Measurements from ENCODE around the gene MYBPH.

Gene MYBPH

DNA sequence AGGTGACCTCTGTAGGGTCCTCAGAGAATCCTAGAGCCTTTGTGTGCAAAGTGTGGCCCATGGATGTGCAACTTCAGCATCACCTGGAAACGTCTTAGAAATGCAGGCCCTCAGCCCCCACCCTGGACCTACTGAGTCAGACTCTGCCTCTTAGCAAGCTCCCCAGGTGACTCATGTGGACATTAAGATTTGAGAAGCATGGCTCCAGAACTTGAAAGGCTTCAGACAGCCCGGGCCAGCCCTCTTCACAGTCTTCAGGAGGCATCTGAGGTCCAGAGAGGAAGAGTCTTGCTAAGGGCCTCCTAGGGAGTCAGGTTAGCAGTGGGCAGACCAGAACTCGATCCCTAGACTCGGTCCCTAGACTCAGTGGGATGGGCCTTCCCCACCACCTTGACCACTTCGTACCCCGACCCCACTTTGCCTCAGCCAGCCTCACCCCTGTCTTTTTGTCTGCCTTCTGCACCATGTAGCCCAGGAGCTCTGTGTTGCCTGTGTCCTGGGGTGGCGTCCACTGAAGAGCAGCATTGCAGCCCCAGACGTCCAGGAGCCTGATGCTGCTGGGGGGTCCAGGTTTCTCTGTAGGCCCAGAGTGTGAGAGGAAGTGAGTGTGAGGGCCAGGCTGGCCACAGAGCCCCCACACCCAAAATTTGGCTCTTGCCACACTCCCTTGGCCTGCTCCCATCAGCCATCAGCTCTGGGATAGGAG lies 4.8 kb downstream of the MYBPH start:
- Histone ChIP-seq H3K27me3 (ENCODE audit: insufficient read depth, low read depth) (peaks cover 3% of the 10 kb centered on the region), H3K36me3 (ENCODE audit: insufficient read depth) (no peaks in the 10 kb centered on the region), H3K4me1 (ENCODE audit: low read depth, poor library complexity, severe bottlenecking) (no peaks in the 10 kb centered on the region), H3K4me2 (no peak overlapping the region), H3K9ac (no peak overlapping the region), H2AFZ (ENCODE audit: low read depth) (no peak overlapping the region), H4K20me1 (ENCODE audit: insufficient read depth) (no peaks in the 10 kb centered on the region), H3K4me3 (IDR thresholded peaks at IDR 0.05; ENCODE audit: insufficient read depth, low read depth, low read length) (no peak overlapping the region), H3K27ac (no peak overlapping the region), H3K79me2 (ENCODE audit: insufficient read depth, low read depth) (no peaks in the 10 kb centered on the region)
- TF ChIP-seq, protein P1, sequence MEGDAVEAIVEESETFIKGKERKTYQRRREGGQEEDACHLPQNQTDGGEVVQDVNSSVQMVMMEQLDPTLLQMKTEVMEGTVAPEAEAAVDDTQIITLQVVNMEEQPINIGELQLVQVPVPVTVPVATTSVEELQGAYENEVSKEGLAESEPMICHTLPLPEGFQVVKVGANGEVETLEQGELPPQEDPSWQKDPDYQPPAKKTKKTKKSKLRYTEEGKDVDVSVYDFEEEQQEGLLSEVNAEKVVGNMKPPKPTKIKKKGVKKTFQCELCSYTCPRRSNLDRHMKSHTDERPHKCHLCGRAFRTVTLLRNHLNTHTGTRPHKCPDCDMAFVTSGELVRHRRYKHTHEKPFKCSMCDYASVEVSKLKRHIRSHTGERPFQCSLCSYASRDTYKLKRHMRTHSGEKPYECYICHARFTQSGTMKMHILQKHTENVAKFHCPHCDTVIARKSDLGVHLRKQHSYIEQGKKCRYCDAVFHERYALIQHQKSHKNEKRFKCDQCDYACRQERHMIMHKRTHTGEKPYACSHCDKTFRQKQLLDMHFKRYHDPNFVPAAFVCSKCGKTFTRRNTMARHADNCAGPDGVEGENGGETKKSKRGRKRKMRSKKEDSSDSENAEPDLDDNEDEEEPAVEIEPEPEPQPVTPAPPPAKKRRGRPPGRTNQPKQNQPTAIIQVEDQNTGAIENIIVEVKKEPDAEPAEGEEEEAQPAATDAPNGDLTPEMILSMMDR (conservative IDR thresholded peaks at IDR 0.05; ENCODE audit: low read depth, low read length): no peak

DNA sequence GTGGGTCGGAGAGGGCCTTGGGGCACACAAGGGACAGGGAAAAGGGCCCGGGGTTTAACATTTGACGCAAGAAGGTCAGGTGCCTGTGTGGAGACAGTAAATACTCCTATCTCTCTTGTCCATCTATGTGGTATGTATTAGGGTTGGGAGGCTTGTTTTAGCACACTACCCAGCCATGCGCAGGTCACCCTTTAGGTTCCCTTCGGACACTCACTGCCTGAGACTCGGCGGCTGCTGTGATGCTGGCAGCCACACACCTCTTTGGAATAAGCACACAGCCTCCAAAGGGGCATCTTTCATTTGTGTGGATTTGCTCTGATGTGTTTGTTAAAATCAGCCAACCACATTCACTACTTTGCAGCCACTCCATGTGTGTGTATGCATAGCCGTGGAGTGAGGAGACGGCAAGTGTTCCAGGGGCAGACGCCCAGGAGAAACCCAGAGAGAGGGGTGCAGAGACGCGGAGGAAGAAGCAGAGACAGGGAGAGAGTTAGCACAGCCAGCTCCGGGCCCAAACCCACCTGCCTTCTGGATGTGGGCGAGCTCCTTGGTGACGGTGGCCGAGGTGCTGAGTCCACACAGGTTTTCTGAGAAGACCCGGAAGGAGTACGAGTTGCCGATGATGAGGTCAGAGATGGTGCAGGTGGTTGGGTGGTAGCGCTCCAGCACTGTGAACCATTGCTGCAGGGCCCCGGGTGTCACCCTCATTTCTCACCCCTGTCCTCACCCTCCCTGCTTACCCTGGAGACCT lies 5.7 kb downstream of the MYBPH start:
- TF ChIP-seq, protein P1 (conservative IDR thresholded peaks at IDR 0.05; ENCODE audit: low read depth, low read length): no peak
- Histone ChIP-seq H4K20me1 (ENCODE audit: insufficient read depth) (no peaks in the 10 kb centered on the region), H3K9ac (no peak overlapping the region), H3K27me3 (ENCODE audit: insufficient read depth, low read depth) (peaks cover 7% of the 10 kb centered on the region), H2AFZ (ENCODE audit: low read depth) (no peak overlapping the region), H3K27ac (no peak overlapping the region), H3K4me3 (IDR thresholded peaks at IDR 0.05; ENCODE audit: insufficient read depth, low read depth, low read length) (no peak overlapping the region), H3K36me3 (ENCODE audit: insufficient read depth) (no peaks in the 10 kb centered on the region), H3K4me2 (no peak overlapping the region), H3K79me2 (ENCODE audit: insufficient read depth, low read depth) (no peaks in the 10 kb centered on the region), H3K4me1 (ENCODE audit: low read depth, poor library complexity, severe bottlenecking) (no peaks in the 10 kb centered on the region)

DNA sequence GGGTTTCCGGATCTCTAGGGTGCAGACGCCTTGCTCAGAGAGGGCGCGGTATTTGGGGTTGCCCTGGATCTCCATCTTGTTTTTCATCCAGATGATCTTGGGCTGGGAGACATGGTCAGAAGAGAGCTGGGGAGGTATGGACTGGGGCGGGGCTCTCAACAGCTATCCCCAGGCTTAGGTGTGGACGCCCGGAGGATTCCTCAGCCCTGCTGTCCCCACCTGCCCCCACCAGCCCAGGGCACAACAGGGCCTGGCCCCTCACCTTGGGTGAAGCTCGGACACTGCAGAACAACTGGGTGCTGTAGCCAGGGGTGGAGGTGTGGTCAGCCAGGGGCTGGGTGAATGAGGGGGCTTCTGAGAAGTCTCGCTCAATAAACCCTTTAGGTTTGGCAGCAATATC lies 6.6 kb downstream of the MYBPH start:
- Histone ChIP-seq H2AFZ (ENCODE audit: low read depth) (no peak overlapping the region), H3K27me3 (ENCODE audit: insufficient read depth, low read depth) (peaks cover 9% of the 10 kb centered on the region), H3K4me3 (IDR thresholded peaks at IDR 0.05; ENCODE audit: insufficient read depth, low read depth, low read length) (no peak overlapping the region), H3K9ac (no peak overlapping the region), H3K4me1 (ENCODE audit: low read depth, poor library complexity, severe bottlenecking) (no peaks in the 10 kb centered on the region), H3K36me3 (ENCODE audit: insufficient read depth) (no peaks in the 10 kb centered on the region), H3K79me2 (ENCODE audit: insufficient read depth, low read depth) (no peaks in the 10 kb centered on the region), H4K20me1 (ENCODE audit: insufficient read depth) (no peaks in the 10 kb centered on the region), H3K27ac (no peak overlapping the region), H3K4me2 (no peak overlapping the region)
- TF ChIP-seq, protein P1 (conservative IDR thresholded peaks at IDR 0.05; ENCODE audit: low read depth, low read length): no peak

DNA sequence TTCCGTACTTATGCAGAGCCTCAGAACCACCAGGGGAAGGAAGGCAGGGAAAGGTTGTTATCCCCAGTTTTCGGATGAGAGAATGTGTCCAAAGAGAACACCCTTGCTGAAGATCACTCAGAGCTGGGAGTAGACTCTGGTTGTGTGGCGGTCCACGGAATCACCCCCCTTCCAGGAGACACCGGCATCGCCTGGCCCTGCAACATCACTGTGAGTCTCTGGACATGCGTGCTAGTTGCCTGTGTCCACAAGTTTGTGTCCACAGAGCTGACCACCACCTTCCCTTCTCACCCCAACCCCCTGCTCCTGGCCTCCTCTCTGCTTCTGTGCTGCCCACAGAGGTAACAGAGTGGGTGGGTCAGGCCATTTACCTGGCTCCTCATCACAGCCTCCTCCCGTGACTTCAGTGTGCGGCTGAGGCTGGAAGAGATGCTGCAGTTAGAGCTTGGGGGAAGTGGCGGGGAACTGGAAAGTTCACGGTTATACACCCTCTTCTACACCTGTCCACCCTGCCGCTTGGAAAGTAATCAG lies 7.3 kb downstream of the MYBPH start:
- Histone ChIP-seq H4K20me1 (ENCODE audit: insufficient read depth) (no peaks in the 10 kb centered on the region), H3K4me2 (no peak overlapping the region), H3K4me1 (ENCODE audit: low read depth, poor library complexity, severe bottlenecking) (no peaks in the 10 kb centered on the region), H3K4me3 (IDR thresholded peaks at IDR 0.05; ENCODE audit: insufficient read depth, low read depth, low read length) (no peak overlapping the region), H3K9ac (no peak overlapping the region), H3K79me2 (ENCODE audit: insufficient read depth, low read depth) (no peaks in the 10 kb centered on the region), H3K27me3 (ENCODE audit: insufficient read depth, low read depth) (peaks cover 15% of the 10 kb centered on the region), H3K27ac (no peak overlapping the region), H3K36me3 (ENCODE audit: insufficient read depth) (no peaks in the 10 kb centered on the region), H2AFZ (ENCODE audit: low read depth) (no peak overlapping the region)
- TF ChIP-seq, protein P1 (conservative IDR thresholded peaks at IDR 0.05; ENCODE audit: low read depth, low read length): no peak
